ENCODE results near the gene CDH13.

The CDH13 gene

DNA sequence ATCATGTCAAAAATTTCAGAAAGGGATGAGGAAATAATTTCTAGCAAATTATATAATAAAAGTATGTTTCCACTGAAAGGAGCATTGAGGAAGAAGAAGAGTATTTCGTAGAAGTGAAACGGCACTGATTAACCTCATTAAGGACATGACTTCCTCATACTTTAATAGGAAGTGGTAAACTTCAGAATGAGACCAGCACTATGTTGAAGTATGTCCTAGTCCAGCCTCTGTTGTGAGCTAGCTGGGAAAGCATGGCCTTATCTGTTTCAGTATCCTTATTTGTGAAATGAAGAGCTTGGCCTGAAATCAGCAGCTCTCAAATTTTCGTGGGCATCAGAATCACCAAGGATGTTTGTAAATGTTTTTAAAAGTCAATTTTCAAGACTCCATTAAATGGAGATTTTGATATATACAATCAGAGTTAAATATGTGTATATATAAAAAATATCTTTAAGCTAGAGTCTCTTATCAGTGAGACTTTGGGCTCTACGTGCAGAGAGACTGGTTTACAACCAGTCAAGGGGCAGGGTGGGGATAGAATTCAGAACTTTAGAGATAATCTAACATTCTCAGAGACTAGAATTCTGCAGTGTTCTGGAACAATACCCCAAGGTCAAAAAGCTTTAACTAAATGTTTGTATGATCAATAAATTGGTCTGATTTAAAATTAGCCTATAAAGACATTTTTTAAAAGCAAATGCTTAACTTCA, 365.4 kb downstream of the CDH13 start:
- TF ChIP-seq, protein P1, sequence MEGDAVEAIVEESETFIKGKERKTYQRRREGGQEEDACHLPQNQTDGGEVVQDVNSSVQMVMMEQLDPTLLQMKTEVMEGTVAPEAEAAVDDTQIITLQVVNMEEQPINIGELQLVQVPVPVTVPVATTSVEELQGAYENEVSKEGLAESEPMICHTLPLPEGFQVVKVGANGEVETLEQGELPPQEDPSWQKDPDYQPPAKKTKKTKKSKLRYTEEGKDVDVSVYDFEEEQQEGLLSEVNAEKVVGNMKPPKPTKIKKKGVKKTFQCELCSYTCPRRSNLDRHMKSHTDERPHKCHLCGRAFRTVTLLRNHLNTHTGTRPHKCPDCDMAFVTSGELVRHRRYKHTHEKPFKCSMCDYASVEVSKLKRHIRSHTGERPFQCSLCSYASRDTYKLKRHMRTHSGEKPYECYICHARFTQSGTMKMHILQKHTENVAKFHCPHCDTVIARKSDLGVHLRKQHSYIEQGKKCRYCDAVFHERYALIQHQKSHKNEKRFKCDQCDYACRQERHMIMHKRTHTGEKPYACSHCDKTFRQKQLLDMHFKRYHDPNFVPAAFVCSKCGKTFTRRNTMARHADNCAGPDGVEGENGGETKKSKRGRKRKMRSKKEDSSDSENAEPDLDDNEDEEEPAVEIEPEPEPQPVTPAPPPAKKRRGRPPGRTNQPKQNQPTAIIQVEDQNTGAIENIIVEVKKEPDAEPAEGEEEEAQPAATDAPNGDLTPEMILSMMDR (conservative IDR thresholded peaks at IDR 0.05; ENCODE audit: low read length) = no peak
- no peak overlapping the region for H3K4me3 ChIP-seq (ENCODE audit: low read length)
- DNase-seq (ENCODE audit: low read depth) = no peak

DNA sequence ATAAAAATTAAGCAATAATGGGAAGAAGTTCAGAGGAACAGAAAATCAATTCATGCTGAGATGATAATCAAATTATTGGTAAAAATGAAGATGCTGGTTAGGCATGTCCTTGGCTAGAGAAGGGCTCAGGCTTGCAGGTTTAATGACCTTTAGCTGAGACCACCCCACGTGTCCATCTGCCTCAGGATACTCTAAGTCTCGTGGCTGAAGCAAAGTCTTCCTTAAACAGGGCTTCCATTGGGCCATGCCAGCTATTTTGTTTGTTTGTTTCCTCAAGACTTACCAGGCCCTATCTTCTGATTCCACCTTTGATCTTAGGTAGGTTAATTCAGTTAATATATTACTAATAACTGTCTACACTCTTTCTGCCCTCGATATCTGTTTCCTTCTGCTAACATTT, 366.0 kb downstream of the CDH13 start:
- DNase-seq (ENCODE audit: low read depth) = no peak
- TF ChIP-seq, protein P1 (conservative IDR thresholded peaks at IDR 0.05; ENCODE audit: low read length) = no peak
- no peak overlapping the region for H3K4me3 ChIP-seq (ENCODE audit: low read length)

DNA sequence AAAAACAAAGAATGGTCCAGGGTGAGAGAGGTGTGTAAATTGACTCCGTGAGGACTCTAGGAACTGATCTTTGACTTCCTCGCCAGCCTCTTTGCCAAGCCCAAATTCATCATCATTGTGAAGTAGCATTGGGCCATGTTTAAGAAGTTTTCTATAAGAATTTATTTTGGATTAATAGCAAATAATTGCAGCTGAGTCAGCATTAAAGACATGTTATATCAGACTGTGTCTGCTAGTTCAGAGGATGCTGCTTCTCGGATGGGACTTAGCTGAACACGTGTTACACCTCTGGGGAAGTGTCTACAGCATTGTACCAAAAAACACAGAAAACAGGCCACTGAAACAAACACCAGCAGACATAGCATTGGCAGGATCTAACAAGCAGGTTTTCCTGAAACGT, 366.6 kb downstream of the CDH13 start:
- no peak for DNase-seq (ENCODE audit: low read depth)
- TF ChIP-seq, protein P1 (conservative IDR thresholded peaks at IDR 0.05; ENCODE audit: low read length) = no peak
- H3K4me3 ChIP-seq (ENCODE audit: low read length) = no peak overlapping the region

DNA sequence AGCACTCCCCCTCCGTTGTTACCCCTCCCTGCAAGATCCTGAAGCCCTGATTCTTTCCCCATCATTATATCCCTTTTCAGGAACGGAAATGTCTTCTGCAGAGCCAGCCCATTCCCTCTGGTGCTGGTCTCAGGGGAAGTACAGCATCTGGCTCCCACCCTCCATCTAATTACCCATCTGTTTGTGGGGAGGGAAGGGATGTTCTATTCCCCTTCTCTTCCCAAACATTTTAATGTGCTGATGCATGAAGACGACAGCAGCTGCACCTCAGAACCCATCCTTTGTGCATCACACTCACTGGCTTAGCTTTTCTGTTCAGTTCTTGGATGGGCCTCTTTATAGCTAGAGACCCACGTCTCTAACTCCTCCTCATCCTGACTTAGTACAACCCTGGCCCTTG, 367.2 kb downstream of the CDH13 start:
- H3K4me3 ChIP-seq (ENCODE audit: low read length) = no peak overlapping the region
- DNase-seq (ENCODE audit: low read depth) = no peak
- TF ChIP-seq, protein P1 (conservative IDR thresholded peaks at IDR 0.05; ENCODE audit: low read length) = no peak

DNA sequence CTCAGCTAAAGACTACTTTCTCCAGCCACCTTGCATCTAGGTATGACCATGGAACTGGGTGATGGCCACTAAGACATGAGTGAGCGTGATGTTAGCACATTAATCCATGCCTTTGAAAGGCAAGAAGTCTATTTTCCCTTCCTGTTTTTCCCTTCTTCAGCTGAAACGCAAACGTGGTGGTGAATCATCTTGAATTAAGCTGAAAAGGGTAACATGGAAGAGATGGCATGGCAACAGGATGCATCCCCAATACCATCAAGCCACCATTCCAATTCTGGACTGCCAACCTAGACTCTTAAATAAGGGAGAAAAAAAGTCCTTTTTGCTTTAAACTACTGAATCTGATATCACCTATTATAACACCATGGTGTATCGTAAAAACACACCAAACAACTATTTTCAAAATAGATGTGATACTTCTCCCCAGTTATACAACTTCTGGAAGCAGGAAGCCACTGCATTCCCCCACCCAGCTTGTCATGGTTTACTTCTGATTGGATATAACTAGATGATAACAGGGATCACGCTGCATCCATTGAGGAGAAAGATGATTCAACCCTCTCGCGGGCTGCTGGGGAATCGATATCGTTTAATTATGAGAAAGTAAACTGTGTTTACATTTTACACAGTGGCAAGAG, 368.6 kb downstream of the CDH13 start:
- DNase-seq (ENCODE audit: low read depth) = no peak
- no peak overlapping the region for H3K4me3 ChIP-seq (ENCODE audit: low read length)
- TF ChIP-seq, protein P1 (conservative IDR thresholded peaks at IDR 0.05; ENCODE audit: low read length) = no peak

DNA sequence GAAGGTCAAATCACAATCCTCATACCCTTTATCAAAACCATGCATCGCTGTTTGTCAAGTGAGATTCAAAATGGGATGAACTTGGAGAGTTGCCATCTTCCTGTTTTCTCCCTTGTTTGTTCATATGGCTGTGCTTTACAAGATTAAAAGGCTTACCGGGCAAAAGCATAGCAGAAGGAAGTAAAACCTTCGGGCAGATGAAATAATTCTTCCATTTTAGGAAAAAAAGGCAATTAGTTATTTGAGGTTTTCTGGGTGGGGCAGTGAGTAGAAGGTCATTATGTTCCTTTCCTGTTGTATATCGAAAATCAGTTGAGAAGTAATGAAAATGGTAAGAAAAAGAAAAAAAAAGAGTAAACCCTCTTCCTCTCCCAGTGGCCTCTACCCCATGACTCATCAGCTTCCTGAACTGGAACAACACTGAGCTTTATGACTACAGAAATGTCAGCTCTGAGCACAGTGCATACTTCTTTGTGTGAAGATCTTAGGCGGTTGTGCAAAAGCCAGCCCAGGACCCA, 369.2 kb downstream of the CDH13 start:
- 0 out of 2 replicates have a peak overlapping the region, but pooled peaks have one; percentile 4 for H3K4me3 ChIP-seq (ENCODE audit: low read length)

More for the DNA sequence above, 369.2 kb downstream of the CDH13 start:
- TF ChIP-seq, protein P1 (conservative IDR thresholded peaks at IDR 0.05; ENCODE audit: low read length) = no peak
- DNase-seq (ENCODE audit: low read depth) = peak; percentile 80
